H54 (cell line): ENCODE measurements around the gene UBE2Q1.

ENCODE experiments used
- DNase-seq: peaks from one replicate; pipeline ENCODE4 v3.0.0; 2011; ENCODE audit warnings: low spot score, mixed read lengths; ENCODE audit not compliant: insufficient read length
- FAIRE-seq: peaks from 3 replicates; lab custom pipeline; 2011; peaks lifted over from hg19 to GRCh38; lab: Jason Lieb, UNC
- POLR2A ChIP-seq: IDR thresholded peaks from 2 replicates; pipeline ENCODE4 v1.6.1; 2011; ENCODE audit warnings: low read depth, mild to moderate bottlenecking, low read length

Gene UBE2Q1

GRCh38 chr1:154586641-154587040, 28.2 kb upstream of the UBE2Q1 start:
- no peak for DNase-seq
- no peak for TF ChIP-seq POLR2A
- FAIRE-seq, result no peak

- TF ChIP-seq POLR2A, result no peak
- DNase-seq (no peak), FAIRE-seq (no peak)
Measured at GRCh38 chr1:154586231-154586630, 27.8 kb upstream of the UBE2Q1 start.

GRCh38 chr1:154584267-154584994, 26.0 kb upstream of the UBE2Q1 start:
- no peak for TF ChIP-seq POLR2A
- no peak for DNase-seq
- FAIRE-seq, result no peak

DNA sequence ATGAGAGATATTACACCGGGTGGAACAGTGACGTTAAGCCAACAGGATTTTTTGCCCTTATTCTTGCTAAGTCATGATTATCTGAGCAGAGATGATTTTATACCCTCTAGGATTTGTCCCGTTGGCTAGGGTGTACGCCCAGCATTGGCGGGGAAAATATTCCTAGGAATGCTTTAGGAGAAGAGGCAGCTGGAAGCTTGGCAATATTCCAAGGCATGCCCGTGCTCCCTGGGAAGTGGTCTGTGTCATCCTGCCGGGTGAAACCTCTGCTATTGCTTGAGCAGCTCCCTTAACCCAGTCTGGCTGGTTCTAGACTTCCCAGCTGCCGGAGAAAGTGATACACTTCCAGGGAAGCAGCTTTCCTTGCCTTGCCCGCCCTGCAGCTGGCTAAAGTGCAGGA, 25.3 kb upstream of the UBE2Q1 start:
- FAIRE-seq (no peak), DNase-seq (no peak)
- TF ChIP-seq POLR2A, result no peak

GRCh38 chr1:154582885-154583284, 24.4 kb upstream of the UBE2Q1 start:
- DNase-seq (no peak), FAIRE-seq (no peak)
- no peak for TF ChIP-seq POLR2A

DNA sequence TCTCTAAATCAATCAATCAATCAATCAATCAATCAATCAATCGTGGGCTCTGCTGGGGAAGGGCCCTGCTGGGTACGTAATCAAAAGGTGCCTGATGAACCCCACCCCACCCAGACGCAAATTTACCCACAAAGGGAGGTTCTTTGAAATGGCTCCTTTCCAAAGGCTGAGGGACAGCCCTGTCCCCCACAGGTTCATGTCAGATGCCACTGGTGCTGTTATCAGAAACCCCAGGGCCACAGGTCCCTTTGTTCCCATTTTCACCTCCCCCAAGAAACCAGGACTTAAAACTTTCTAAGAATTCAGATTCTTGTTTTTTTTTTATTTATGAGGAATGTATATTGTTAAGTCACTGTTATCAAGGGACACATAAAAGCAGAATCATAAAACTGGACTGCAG, 23.3 kb upstream of the UBE2Q1 start:
- TF ChIP-seq POLR2A, result no peak
- FAIRE-seq (no peak), DNase-seq (no peak)

DNA sequence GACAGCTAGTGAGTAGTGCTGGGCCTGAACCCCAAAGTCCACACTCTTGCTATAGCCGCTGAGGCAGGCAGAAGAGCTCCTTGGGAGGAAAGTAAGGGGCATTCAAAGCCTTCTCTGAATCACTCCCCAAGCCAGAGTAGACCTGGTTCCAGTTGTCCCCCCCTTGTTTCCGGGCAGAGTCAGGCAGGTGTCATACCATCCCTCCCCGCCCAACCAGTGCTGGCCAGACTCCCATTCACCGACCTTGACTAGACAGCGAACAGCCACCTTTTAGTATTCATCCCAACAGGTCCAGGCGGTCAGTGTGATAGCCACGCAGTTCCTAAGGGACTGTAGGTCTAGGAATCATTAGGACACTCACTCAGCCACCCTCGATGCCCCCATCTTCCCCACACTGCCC, 20.9 kb upstream of the UBE2Q1 start:
- TF ChIP-seq POLR2A, result no peak
- FAIRE-seq, result no peak
- no peak for DNase-seq

- no peak for TF ChIP-seq POLR2A
- DNase-seq (no peak), FAIRE-seq (no peak)
Measured at GRCh38 chr1:154578058-154578418, 19.6 kb upstream of the UBE2Q1 start.

- DNase-seq (no peak), FAIRE-seq (no peak)
- no peak for TF ChIP-seq POLR2A
Measured at GRCh38 chr1:154577346-154578057, 19.0 kb upstream of the UBE2Q1 start.

- no peak for DNase-seq
- no peak for FAIRE-seq
- no peak for TF ChIP-seq POLR2A
Measured at GRCh38 chr1:154575951-154576566, 17.6 kb upstream of the UBE2Q1 start.

GRCh38 chr1:154575147-154575927, 16.9 kb upstream of the UBE2Q1 start:
- FAIRE-seq, result no peak
- no peak for TF ChIP-seq POLR2A
- DNase-seq, result no peak

DNA sequence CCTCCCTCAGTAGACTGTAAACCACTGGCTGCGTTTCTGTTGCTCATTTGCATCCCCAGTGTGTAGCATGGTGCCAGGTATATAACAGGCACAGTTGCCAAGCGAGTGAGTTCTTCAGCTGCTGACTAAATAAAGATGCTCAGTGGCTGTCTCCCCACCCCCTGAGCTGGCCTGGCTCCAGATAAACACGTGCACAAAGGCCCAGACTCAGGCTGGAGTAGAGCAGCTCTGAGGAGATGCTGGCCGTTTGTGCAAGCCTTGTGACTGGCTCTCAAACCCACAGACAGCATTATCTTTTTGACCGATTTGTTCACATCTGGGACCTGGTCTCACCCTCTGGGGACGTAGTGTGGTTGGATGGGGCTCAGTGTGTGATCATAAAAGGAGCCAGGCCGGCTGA, 16.3 kb upstream of the UBE2Q1 start:
- no peak for DNase-seq
- FAIRE-seq, result no peak

GRCh38 chr1:154573168-154573510, 14.7 kb upstream of the UBE2Q1 start:
- FAIRE-seq, result no peak
- TF ChIP-seq POLR2A, result no peak
- DNase-seq, result no peak

More for the DNA sequence above, 16.3 kb upstream of the UBE2Q1 start:
- no peak for TF ChIP-seq POLR2A
